ENCODE results near the gene UNKL. TPM values are rescaled to one million over a fixed set of nuclear protein-coding genes. Genes with fewer than 3 reads are reported as not detected.

Gene UNKL
- total RNA-seq, 1 experiment from 2014 or later: 32.0 TPM

- Histone ChIP-seq H3T11ph (ENCODE audit: low read length) (no peak overlapping the region), H4K8ac (replicated peaks; ENCODE audit: insufficient read length, low read depth, low read length) (no peak overlapping the region), H2BK20ac (ENCODE audit: low read depth, low read length, poor library complexity, severe bottlenecking) (no peak overlapping the region), H3K23ac (ENCODE audit: insufficient read length, low read depth, low read length) (no peak overlapping the region), H3K4me1 (ENCODE audit: insufficient read depth, low read length) (no peaks in the 10 kb centered on the region), H3K9me3 (ENCODE audit: control insufficient read depth, low read depth, low read length) (no peaks in the 10 kb centered on the region), H3K18ac (ENCODE audit: insufficient read length, low read depth, low read length) (no peak overlapping the region), H2AK5ac (ENCODE audit: insufficient read length, low read length) (no peak overlapping the region), H3K56ac (ENCODE audit: insufficient read length, low read depth, low read length) (no peak overlapping the region), H3K9ac (ENCODE audit: extremely low read depth, insufficient read length, low read length) (no peak overlapping the region), H2BK15ac (ENCODE audit: low read depth, low read length) (no peak overlapping the region), H4K91ac (ENCODE audit: insufficient read length, low read depth, low read length) (no peak overlapping the region), H3K4ac (ENCODE audit: low read depth, low read length) (no peak overlapping the region), H2BK120ac (ENCODE audit: low read depth, low read length, poor library complexity, severe bottlenecking) (no peak overlapping the region), H3K23me2 (ENCODE audit: insufficient read length, low read depth, low read length, poor library complexity, severe bottlenecking) (no peaks in the 10 kb centered on the region), H4K20me1 (ENCODE audit: control insufficient read depth, insufficient read depth, insufficient read length) (no peaks in the 10 kb centered on the region), H3K79me1 (ENCODE audit: insufficient read depth, low read depth, low read length, poor library complexity, severe bottlenecking) (no peaks in the 10 kb centered on the region), H3K4me2 (ENCODE audit: insufficient read depth, insufficient read length, low read length) (no peak overlapping the region), H3K79me2 (ENCODE audit: insufficient read depth, low read length) (no peaks in the 10 kb centered on the region), H3K14ac (ENCODE audit: insufficient read depth, low read length) (no peak overlapping the region), H3K27ac (ENCODE audit: insufficient read length, low read depth, low read length) (no peak overlapping the region), H4K5ac (ENCODE audit: insufficient read length, low read depth, low read length) (no peak overlapping the region), H2AFZ (ENCODE audit: low read length) (no peak overlapping the region), H2BK5ac (ENCODE audit: insufficient read length, low read length) (no peak overlapping the region), H2BK12ac (ENCODE audit: insufficient read length, low read depth, low read length) (no peak overlapping the region), H3K27me3 (ENCODE audit: insufficient read depth, low read length) (no peaks in the 10 kb centered on the region)
- no CpG with 5 or more reads among the region's 19 CpGs for WGBS (ENCODE audit: extremely low coverage, insufficient read length, low lambda C conversion rate)
- no peak for TF ChIP-seq CTCF (conservative IDR thresholded peaks at IDR 0.05)
- H3K9me3 Mint-ChIP-seq: no peaks in the 10 kb centered on the region
- H3K36me3 Mint-ChIP-seq (ENCODE audit: insufficient read depth in 1 of 3, low read depth in 3 of 3): peaks cover 2 to 32% (median 32%) of the 10 kb centered on the region in 3 experiments; a peak in 6 of 7 replicates
- no peaks in the 10 kb centered on the region for H3K27me3 Mint-ChIP-seq (ENCODE audit: low read depth)
- H3K4me1 Mint-ChIP-seq: no peaks in the 10 kb centered on the region
- no peak for DNase-seq
- H3K4me3 Mint-ChIP-seq: no peak overlapping the region
- H3K27ac Mint-ChIP-seq: no peak overlapping the region; a peak in 1 of 7 replicates
Measured at GRCh38 chr16:1394367-1394951, 20.0 kb downstream of the UNKL start.
